ENCODE results near the gene HTR3D. TPM values are rescaled to one million over a fixed set of nuclear protein-coding genes. Genes with fewer than 3 reads are reported as not detected.
A peak's percentile ranks its signal among the peaks of the same experiment; 100 is the strongest.

HTR3D gene
- total and polyA plus RNA-seq, 2 of the 13 experiments (the other 11 are each of a cell fraction or from before 2014, with no cell fraction given) = not detected

GRCh38 chr3:183988216-183988790, 43.2 kb upstream of the HTR3D start (continued):
- TF ChIP-seq E2F5 (CRISPR knock-in tag; conservative IDR thresholded peaks at IDR 0.05) (no peak), CENPT (CRISPR knock-in tag; IDR thresholded peaks at IDR 0.05; ENCODE audit: low read depth) (no peak), ZBTB20 (CRISPR knock-in tag; IDR thresholded peaks at IDR 0.05; ENCODE audit: borderline replicate concordance, low read depth) (no peak), ZSCAN5A (CRISPR knock-in tag; IDR thresholded peaks at IDR 0.05; ENCODE audit: borderline replicate concordance) (0 out of 2 replicates have a peak, but pooled peaks have one; percentile 59), AGO1 (IDR thresholded peaks at IDR 0.05; ENCODE audit: low read depth, low read length, poor library complexity, severe bottlenecking) (no peak), ZNF547 (CRISPR knock-in tag; IDR thresholded peaks at IDR 0.05) (peak; percentile 48; the same call in 1 of the 2 replicates), PHF5A (CRISPR knock-in tag; IDR thresholded peaks at IDR 0.05; ENCODE audit: low read depth, unreplicated experiment) (peak; percentile 63), DZIP1 (CRISPR knock-in tag; IDR thresholded peaks at IDR 0.05) (no peak), ZEB1 (IDR thresholded peaks at IDR 0.05; ENCODE audit: insufficient replicate concordance, low read depth) (no peak), LRRFIP1 (CRISPR knock-in tag; conservative IDR thresholded peaks at IDR 0.05) (no peak), ZNF230 (CRISPR knock-in tag; IDR thresholded peaks at IDR 0.05) (peak; percentile 81; the same call in 1 of the 2 replicates), FOXK2 (IDR thresholded peaks at IDR 0.05) (no peak), TGIF2 (CRISPR knock-in tag; IDR thresholded peaks at IDR 0.05) (0 out of 2 replicates have a peak, but pooled peaks have one; percentile 32), HNF1A (IDR thresholded peaks at IDR 0.05; ENCODE audit: low read depth) (no peak), HNF1A (CRISPR knock-in tag; IDR thresholded peaks at IDR 0.05; ENCODE audit: borderline replicate concordance) (no peak)

Measured in HepG2 (cell line).